ENCODE results near the gene HLA-G.

The HLA-G gene

GRCh38 chr6:29792123-29793035, 35.2 kb upstream of the HLA-G start:
- no peak for DNase-seq (ENCODE audit: low read depth, low spot score)
- peak overlapping the region; percentile 56 for H3K9ac ChIP-seq (ENCODE audit: insufficient read length, low read depth)

GRCh38 chr6:29793036-29793356, 34.6 kb upstream of the HLA-G start:
- H3K9me3 ChIP-seq (ENCODE audit: insufficient read depth, low read length) = no peaks in the 10 kb centered on the region
- H3K4me3 ChIP-seq (ENCODE audit: insufficient read length, low read depth) = peak overlapping the region; percentile 30
- peaks cover 42% of the 10 kb centered on the region for H3K27me3 ChIP-seq (ENCODE audit: insufficient read depth, insufficient read length)
- no peak overlapping the region for H3K9ac ChIP-seq (ENCODE audit: insufficient read length, low read depth)
- no peaks in the 10 kb centered on the region for H3K4me1 ChIP-seq (ENCODE audit: insufficient read depth, insufficient read length)
- TF ChIP-seq SUZ12 (IDR thresholded peaks at IDR 0.05; ENCODE audit: extremely low read depth, insufficient read depth, insufficient read length) (no peak), ZNF274 (IDR thresholded peaks at IDR 0.05; ENCODE audit: low read depth, low read length) (no peak), YY1 (IDR thresholded peaks at IDR 0.05; ENCODE audit: insufficient read depth, insufficient read length) (no peak)
- no peak for DNase-seq (ENCODE audit: low read depth, low spot score)
- no peaks in the 10 kb centered on the region for H3K36me3 ChIP-seq (ENCODE audit: insufficient read depth, insufficient read length, low read length)

More at GRCh38 chr6:29792123-29793035, 35.2 kb upstream of the HLA-G start:
- H3K9me3 ChIP-seq (ENCODE audit: insufficient read depth, low read length) = no peaks in the 10 kb centered on the region; the same call in 1 of the 2 replicates
- TF ChIP-seq YY1 (IDR thresholded peaks at IDR 0.05; ENCODE audit: insufficient read depth, insufficient read length) = no peak
- TF ChIP-seq SUZ12 (IDR thresholded peaks at IDR 0.05; ENCODE audit: extremely low read depth, insufficient read depth, insufficient read length) = no peak
- TF ChIP-seq ZNF274 (IDR thresholded peaks at IDR 0.05; ENCODE audit: low read depth, low read length) = no peak
- peaks cover 42% of the 10 kb centered on the region for H3K27me3 ChIP-seq (ENCODE audit: insufficient read depth, insufficient read length)
- H3K36me3 ChIP-seq (ENCODE audit: insufficient read depth, insufficient read length, low read length) = no peaks in the 10 kb centered on the region
- H3K4me3 ChIP-seq (ENCODE audit: insufficient read length, low read depth) = peak overlapping the region; percentile 40
- H3K4me1 ChIP-seq (ENCODE audit: insufficient read depth, insufficient read length) = no peaks in the 10 kb centered on the region

- H3K4me1 ChIP-seq (ENCODE audit: insufficient read depth, insufficient read length) = no peaks in the 10 kb centered on the region
- no peaks in the 10 kb centered on the region for H3K36me3 ChIP-seq (ENCODE audit: insufficient read depth, insufficient read length, low read length)
- H3K27me3 ChIP-seq (ENCODE audit: insufficient read depth, insufficient read length) = peaks cover 42% of the 10 kb centered on the region
- no peak for TF ChIP-seq SUZ12 (IDR thresholded peaks at IDR 0.05; ENCODE audit: extremely low read depth, insufficient read depth, insufficient read length)
- TF ChIP-seq YY1 (IDR thresholded peaks at IDR 0.05; ENCODE audit: insufficient read depth, insufficient read length) = no peak
- TF ChIP-seq ZNF274 (IDR thresholded peaks at IDR 0.05; ENCODE audit: low read depth, low read length) = no peak
- H3K4me3 ChIP-seq (ENCODE audit: insufficient read length, low read depth) = no peak overlapping the region
- DNase-seq (ENCODE audit: low read depth, low spot score) = no peak
- no peaks in the 10 kb centered on the region for H3K9me3 ChIP-seq (ENCODE audit: insufficient read depth, low read length)
- no peak overlapping the region for H3K9ac ChIP-seq (ENCODE audit: insufficient read length, low read depth)
These were observed 33.8 kb upstream of the HLA-G start for GRCh38 chr6:29793796-29794195.

- peaks cover 33% of the 10 kb centered on the region for H3K27me3 ChIP-seq (ENCODE audit: insufficient read depth, insufficient read length)
- no peak overlapping the region for H3K4me3 ChIP-seq (ENCODE audit: insufficient read length, low read depth)
- DNase-seq (ENCODE audit: low read depth, low spot score) = no peak
- H3K36me3 ChIP-seq (ENCODE audit: insufficient read depth, insufficient read length, low read length) = no peaks in the 10 kb centered on the region
- H3K4me1 ChIP-seq (ENCODE audit: insufficient read depth, insufficient read length) = no peaks in the 10 kb centered on the region
- no peaks in the 10 kb centered on the region for H3K9me3 ChIP-seq (ENCODE audit: insufficient read depth, low read length)
- H3K9ac ChIP-seq (ENCODE audit: insufficient read length, low read depth) = no peak overlapping the region
- no peak for TF ChIP-seq ZNF274 (IDR thresholded peaks at IDR 0.05; ENCODE audit: low read depth, low read length)
- TF ChIP-seq SUZ12 (IDR thresholded peaks at IDR 0.05; ENCODE audit: extremely low read depth, insufficient read depth, insufficient read length) = no peak
These were observed 31.6 kb upstream of the HLA-G start for GRCh38 chr6:29796026-29796425.

GRCh38 chr6:29797135-29797534, 30.5 kb upstream of the HLA-G start:
- Histone ChIP-seq H3K36me3 (ENCODE audit: insufficient read depth, insufficient read length, low read length) (no peaks in the 10 kb centered on the region), H3K4me1 (ENCODE audit: insufficient read depth, insufficient read length) (no peaks in the 10 kb centered on the region), H3K27me3 (ENCODE audit: insufficient read depth, insufficient read length) (peaks cover 22% of the 10 kb centered on the region), H3K9ac (ENCODE audit: insufficient read length, low read depth) (no peak overlapping the region), H3K4me3 (ENCODE audit: insufficient read length, low read depth) (no peak overlapping the region), H3K9me3 (ENCODE audit: insufficient read depth, low read length) (no peaks in the 10 kb centered on the region)
- DNase-seq (ENCODE audit: low read depth, low spot score) = no peak
- TF ChIP-seq YY1 (IDR thresholded peaks at IDR 0.05; ENCODE audit: insufficient read depth, insufficient read length) (no peak), ZNF274 (IDR thresholded peaks at IDR 0.05; ENCODE audit: low read depth, low read length) (no peak), SUZ12 (IDR thresholded peaks at IDR 0.05; ENCODE audit: extremely low read depth, insufficient read depth, insufficient read length) (no peak)

GRCh38 chr6:29797966-29798365, 29.7 kb upstream of the HLA-G start:
- Histone ChIP-seq H3K9me3 (ENCODE audit: insufficient read depth, low read length) (no peaks in the 10 kb centered on the region), H3K4me1 (ENCODE audit: insufficient read depth, insufficient read length) (no peaks in the 10 kb centered on the region), H3K4me3 (ENCODE audit: insufficient read length, low read depth) (no peak overlapping the region), H3K36me3 (ENCODE audit: insufficient read depth, insufficient read length, low read length) (no peaks in the 10 kb centered on the region), H3K9ac (ENCODE audit: insufficient read length, low read depth) (no peak overlapping the region), H3K27me3 (ENCODE audit: insufficient read depth, insufficient read length) (peaks cover 15% of the 10 kb centered on the region)
- TF ChIP-seq ZNF274 (IDR thresholded peaks at IDR 0.05; ENCODE audit: low read depth, low read length) (no peak), SUZ12 (IDR thresholded peaks at IDR 0.05; ENCODE audit: extremely low read depth, insufficient read depth, insufficient read length) (no peak), YY1 (IDR thresholded peaks at IDR 0.05; ENCODE audit: insufficient read depth, insufficient read length) (no peak)
- DNase-seq (ENCODE audit: low read depth, low spot score) = no peak

- H3K9me3 ChIP-seq (ENCODE audit: insufficient read depth, low read length) = no peaks in the 10 kb centered on the region
- no peak for DNase-seq (ENCODE audit: low read depth, low spot score)
- H3K27me3 ChIP-seq (ENCODE audit: insufficient read depth, insufficient read length) = no peaks in the 10 kb centered on the region
- no peaks in the 10 kb centered on the region for H3K4me1 ChIP-seq (ENCODE audit: insufficient read depth, insufficient read length)
- no peak overlapping the region for H3K4me3 ChIP-seq (ENCODE audit: insufficient read length, low read depth)
- TF ChIP-seq SUZ12 (IDR thresholded peaks at IDR 0.05; ENCODE audit: extremely low read depth, insufficient read depth, insufficient read length) (no peak), YY1 (IDR thresholded peaks at IDR 0.05; ENCODE audit: insufficient read depth, insufficient read length) (no peak), ZNF274 (IDR thresholded peaks at IDR 0.05; ENCODE audit: low read depth, low read length) (no peak)
- H3K36me3 ChIP-seq (ENCODE audit: insufficient read depth, insufficient read length, low read length) = no peaks in the 10 kb centered on the region
- no peak overlapping the region for H3K9ac ChIP-seq (ENCODE audit: insufficient read length, low read depth)
These were observed 27.4 kb upstream of the HLA-G start for GRCh38 chr6:29800254-29800653.

All from NT2/D1 (cell line).